GM12878 (cell line): ENCODE measurements around the gene ADCY7. TPM values are rescaled to one million over a fixed set of nuclear protein-coding genes. Genes with fewer than 3 reads are reported as not detected.

Source experiments
- ATAC-seq: fragments of 200-7000 bp; cut with Tn5 transposase; 3 replicates; pipeline ENCODE4 v1.9.1; 2020; ENCODE audit warnings: mild to moderate bottlenecking, moderate library complexity
- BruUV-seq: library from RNA; stranded (reverse); fragments of 400-500 nt; replicated peaks from 2 replicates; lab custom pipeline; 2021; lab: Mats Ljungman, UMichigan
- CTCF ChIA-PET: fragments of 300-600 bp; sonication (Branson Sonifier 250); formaldehyde crosslinking; extraction: SDS; loops from one replicate; lab custom pipeline; 2021; ENCODE audit warnings: inconsistent platforms; lab: Yijun Ruan, JAX
- POLR2A ChIA-PET: fragments of 350-600 bp; formaldehyde crosslinking; extraction: SDS; loops from one replicate; lab custom pipeline; 2021; ENCODE audit warnings: inconsistent platforms; lab: Charles Lee
- RAD21 ChIA-PET: fragments of 300-600 bp; sonication (Branson Sonifier 250); formaldehyde crosslinking; loops from one replicate; lab custom pipeline; 2023; ENCODE audit warnings: antibody characterized with exemption; ENCODE audit not compliant: unreplicated experiment; lab: Charles Lee
- SMC1A ChIA-PET: fragments of 300-600 bp; sonication (Branson Sonifier 250); formaldehyde crosslinking; loops from one replicate; lab custom pipeline; 2023; ENCODE audit not compliant: unreplicated experiment, uncharacterized antibody; lab: Charles Lee
- DNase-seq: peaks from one replicate; pipeline ENCODE4 v3.0.0-alpha.2; 2011; ENCODE audit warnings: low read depth, low spot score
- FAIRE-seq: peaks from 3 replicates; lab custom pipeline; 2011; peaks lifted over from hg19 to GRCh38; lab: Jason Lieb, UNC
- H2AFZ ChIP-seq: 2 replicates; pipeline ENCODE4 v1.6.0; 2011; ENCODE audit warnings: low read depth, low read length, control low read depth; ENCODE audit not compliant: control insufficient read depth
- H3K27ac ChIP-seq: 2 replicates; pipeline ENCODE4 v1.5.1; 2011; ENCODE audit warnings: control low read depth; ENCODE audit not compliant: control insufficient read depth, insufficient read depth
- H3K27me3 ChIP-seq, 2 experiments: replicated peaks in 1 of 2; 2 replicates each; pipeline versions ENCODE4 v1.6.0 to v1.6.1; 2011; ENCODE audit warnings: low read length in 1 of 2; ENCODE audit not compliant: control insufficient read depth in 2 of 2, insufficient read depth in 2 of 2
- H3K36me3 ChIP-seq, 2 experiments: 2 replicates each; pipeline ENCODE4 v1.5.1; 2011; ENCODE audit warnings: low read length in 1 of 2; ENCODE audit not compliant: control insufficient read depth in 2 of 2, insufficient read depth in 2 of 2
- H3K4me1 ChIP-seq: 2 replicates; pipeline ENCODE4 v1.6.1; 2011; ENCODE audit warnings: mild to moderate bottlenecking, low read length, moderate library complexity, mixed read lengths; ENCODE audit not compliant: control insufficient read depth, insufficient read depth
- H3K4me2 ChIP-seq: 2 replicates; pipeline ENCODE4 v1.6.0; 2011; ENCODE audit warnings: control low read depth; ENCODE audit not compliant: control insufficient read depth, insufficient read depth
- H3K4me3 ChIP-seq: fragments of 200-600 bp; sonication (generic); 2 replicates; pipeline ENCODE4 v1.5.1; 2016
- H3K79me2 ChIP-seq: 2 replicates; pipeline ENCODE4 v1.6.0; 2011; ENCODE audit warnings: low read length; ENCODE audit not compliant: control insufficient read depth, insufficient read depth
- H3K9ac ChIP-seq: 2 replicates; pipeline ENCODE4 v1.8.0; 2011; ENCODE audit warnings: low read length, control low read depth, mixed read lengths; ENCODE audit not compliant: control insufficient read depth, insufficient read depth
- H3K9me3 ChIP-seq: replicated peaks from 3 replicates; pipeline ENCODE4 v1.5.1; 2011; ENCODE audit warnings: mild to moderate bottlenecking, low read length; ENCODE audit not compliant: control insufficient read depth, insufficient read depth
- H4K20me1 ChIP-seq: 2 replicates; pipeline ENCODE4 v1.6.0; 2011; ENCODE audit not compliant: control insufficient read depth, insufficient read depth
- ASH2L ChIP-seq: fragments of 300-600, 200-600 bp; sonication (generic); IDR thresholded peaks from 2 replicates; pipeline ENCODE4 v1.6.1; 2017; ENCODE audit warnings: low read depth, mild to moderate bottlenecking, borderline replicate concordance
- DPF2 ChIP-seq: fragments of 450-650 bp; IDR thresholded peaks from 2 replicates; pipeline ENCODE4 v1.6.1; 2017; ENCODE audit warnings: mild to moderate bottlenecking
- ELK1 ChIP-seq: IDR thresholded peaks from 2 replicates; pipeline ENCODE4 v1.6.1; 2012; ENCODE audit warnings: low read depth, low read length, improper control_type of control experiment
- IKZF2 ChIP-seq, 2 experiments: fragments of 450-650 bp; IDR thresholded peaks; 2 replicates each; pipeline ENCODE4 v1.6.1; 2017; ENCODE audit warnings: mild to moderate bottlenecking in 2 of 2, moderate library complexity in 2 of 2
- MLLT1 ChIP-seq: fragments of 450-650 bp; IDR thresholded peaks from 2 replicates; pipeline ENCODE4 v1.6.1; 2016; ENCODE audit warnings: mild to moderate bottlenecking
- NR2F1 ChIP-seq: fragments of 450-650 bp; conservative IDR thresholded peaks from 2 replicates; pipeline ENCODE4 v1.6.1; 2017; ENCODE audit warnings: mild to moderate bottlenecking
- PML ChIP-seq: IDR thresholded peaks from 2 replicates; pipeline ENCODE4 v1.6.1; 2012; ENCODE audit warnings: low read length, inconsistent platforms
- POLR2AphosphoS2 ChIP-seq: IDR thresholded peaks from 2 replicates; pipeline ENCODE4 v1.6.1; 2011; ENCODE audit warnings: low read depth, mild to moderate bottlenecking, low read length, improper control_type of control experiment, moderate library complexity
- POU2F2 ChIP-seq: IDR thresholded peaks from 3 replicates; pipeline ENCODE4 v1.6.1; 2011; ENCODE audit warnings: low read depth, mild to moderate bottlenecking, low read length, borderline replicate concordance
- RBBP5 ChIP-seq: fragments of 200-600 bp; sonication (generic); conservative IDR thresholded peaks from 2 replicates; pipeline ENCODE4 v1.6.1; 2016
- REST ChIP-seq: IDR thresholded peaks from 2 replicates; pipeline ENCODE4 v1.6.1; 2012; ENCODE audit warnings: mild to moderate bottlenecking, low read depth, low read length
- STAT3 ChIP-seq: IDR thresholded peaks from 2 replicates; pipeline ENCODE4 v1.6.1; 2011; ENCODE audit warnings: low read depth, low read length, improper control_type of control experiment
- SUZ12 ChIP-seq: fragments of 200-600 bp; sonication (generic); IDR thresholded peaks from one replicate; pipeline ENCODE4 v1.6.1; 2018; ENCODE audit warnings: antibody characterized with exemption, mild to moderate bottlenecking; ENCODE audit not compliant: unreplicated experiment
- WRNIP1 ChIP-seq: IDR thresholded peaks from 2 replicates; pipeline ENCODE4 v1.6.1; 2011; ENCODE audit warnings: low read depth, low read length, improper control_type of control experiment, borderline replicate concordance
- ZNF217 ChIP-seq: fragments of 450-650 bp; IDR thresholded peaks from 2 replicates; pipeline ENCODE4 v1.6.1; 2017; ENCODE audit warnings: antibody characterized with exemption, mild to moderate bottlenecking
- WGBS: methylation state at CpG from one replicate; pipeline ENCODE4 v1.1.6; 2016; ENCODE audit warnings: low lambda C conversion rate; ENCODE audit not compliant: insufficient replicate concordance, insufficient coverage; ENCODE audit errors: missing lambda C conversion rate; 5-methylcytosine and 5-hydroxymethylcytosine counted together
- in situ Hi-C: fragments of 300-500 bp; cut with MboI; formaldehyde crosslinking; loops from 9 replicates; pipeline ENCODE4 v1.14.3; 2018; ENCODE audit warnings: mixed read lengths
- intact Hi-C: fragments of 100-400 bp; cut with micrococcal nuclease; formaldehyde crosslinking; loops from one replicate; pipeline ENCODE4 v1.14.2; 2022; ENCODE audit not compliant: unreplicated experiment
- polyA plus RNA-seq, 11 experiments: library from polyadenylated mRNA; depleted of rRNA in 4 of 11; unstranded in 6 of 11; stranded (reverse) in 5 of 11; fragments of >200 nt; fragmentation: Nextera tagmentation in 4 of 11; fragmentation: Illumina TruSeq in 1 of 11; extraction: Ambion mirVana in 4 of 11; extraction: Trizol in 1 of 11; gene quantifications; 1 replicate in 1 of 11; 2 replicates in 10 of 11; pipeline versions ENCODE4 v1.2.1 to v1.2.3, GENCODE V29; 2011 to 2016; ENCODE audit warnings: inconsistent platforms in 2 of 11, missing spikeins in 2 of 11, low read depth in 1 of 11
- total RNA-seq, 4 experiments: library from RNA; depleted of rRNA in 3 of 4; stranded (reverse); fragments of >200 nt in 3 of 4; fragmentation: Illumina TruSeq in 1 of 4; extraction: Trizol in 1 of 4; gene quantifications; 2 replicates each; pipeline versions ENCODE4 v1.2.1 to v1.2.3, GENCODE V29; 2013 to 2021
- TF ChIP-seq, protein P1 (sequence below): fragments of 150-350 bp; IDR thresholded peaks from 2 replicates; pipeline ENCODE4 v1.6.1; 2016; ENCODE audit warnings: low read depth, low read length

The ADCY7 gene
- total and polyA plus RNA-seq, 10 of the 15 experiments (the other 5 are each of a cell fraction or from before 2014, with no cell fraction given), result 1.2 to 87.9 (median 24.4) TPM

- 0 out of 4 replicates have a peak, but pooled peaks cover 0 to 2% of the 10 kb centered on the region in 2 experiments for H3K36me3 ChIP-seq
- FAIRE-seq (no peak), DNase-seq (no peak), ATAC-seq (no peak)
- H3K27ac ChIP-seq, result no peak overlapping the region
- no peak overlapping the region for H3K9ac ChIP-seq
- H4K20me1 ChIP-seq, result no peaks in the 10 kb centered on the region
- no peak overlapping the region for H2AFZ ChIP-seq
- H3K4me1 ChIP-seq, result peaks cover 39% of the 10 kb centered on the region
- no peak overlapping the region for H3K4me3 ChIP-seq
- peaks cover 27% of the 10 kb centered on the region for H3K79me2 ChIP-seq
- no peaks in the 10 kb centered on the region for H3K27me3 ChIP-seq
- WGBS, result 79% methylated on average over 5 of the region's 5 CpGs
- in situ Hi-C loops (no loop called here), intact Hi-C loops (no loop called here)
- no peak overlapping the region; the same call in 1 of the 2 replicates for H3K4me2 ChIP-seq
- ChIA-PET SMC1A (interaction anchor here (0.8 to 6.7 kb wide), 4 partner anchors 13 to 107 kb away, joined by 3 to 73 read pairs (median 4); no protein-coding TSS in a partner anchor), CTCF (interaction anchor here (0.5 to 1.8 kb wide), 6 partner anchors 11 to 538 kb away, joined by 3 to 4 read pairs (median 4); partner anchors contain the start of gene CNEP1R1), RAD21 (interaction anchor here (1.1 to 1.6 kb wide), 3 partner anchors 11 to 86 kb away, joined by 3 to 5 read pairs (median 5); no protein-coding TSS in a partner anchor), POLR2A (interaction anchor here (1.3 to 2.7 kb wide), 2 partner anchors 11 to 14 kb away, joined by 4 to 13 read pairs; no protein-coding TSS in a partner anchor)
- no peaks in the 10 kb centered on the region for H3K9me3 ChIP-seq
- no TSS peak for BruUV-seq
- TF ChIP-seq POU2F2, result no peak
- no peak for TF ChIP-seq IKZF2 (IDR thresholded peaks at IDR 0.05)
- no peak for TF ChIP-seq ZNF217
- no peak for TF ChIP-seq PML
- no peak for TF ChIP-seq POLR2AphosphoS2
- TF ChIP-seq NR2F1, result no peak
- no peak for TF ChIP-seq MLLT1
- no peak for TF ChIP-seq REST
- no peak for TF ChIP-seq RBBP5
- no peak for TF ChIP-seq DPF2
- TF ChIP-seq ASH2L, result no peak
- no peak for TF ChIP-seq ELK1
- TF ChIP-seq, protein P1, sequence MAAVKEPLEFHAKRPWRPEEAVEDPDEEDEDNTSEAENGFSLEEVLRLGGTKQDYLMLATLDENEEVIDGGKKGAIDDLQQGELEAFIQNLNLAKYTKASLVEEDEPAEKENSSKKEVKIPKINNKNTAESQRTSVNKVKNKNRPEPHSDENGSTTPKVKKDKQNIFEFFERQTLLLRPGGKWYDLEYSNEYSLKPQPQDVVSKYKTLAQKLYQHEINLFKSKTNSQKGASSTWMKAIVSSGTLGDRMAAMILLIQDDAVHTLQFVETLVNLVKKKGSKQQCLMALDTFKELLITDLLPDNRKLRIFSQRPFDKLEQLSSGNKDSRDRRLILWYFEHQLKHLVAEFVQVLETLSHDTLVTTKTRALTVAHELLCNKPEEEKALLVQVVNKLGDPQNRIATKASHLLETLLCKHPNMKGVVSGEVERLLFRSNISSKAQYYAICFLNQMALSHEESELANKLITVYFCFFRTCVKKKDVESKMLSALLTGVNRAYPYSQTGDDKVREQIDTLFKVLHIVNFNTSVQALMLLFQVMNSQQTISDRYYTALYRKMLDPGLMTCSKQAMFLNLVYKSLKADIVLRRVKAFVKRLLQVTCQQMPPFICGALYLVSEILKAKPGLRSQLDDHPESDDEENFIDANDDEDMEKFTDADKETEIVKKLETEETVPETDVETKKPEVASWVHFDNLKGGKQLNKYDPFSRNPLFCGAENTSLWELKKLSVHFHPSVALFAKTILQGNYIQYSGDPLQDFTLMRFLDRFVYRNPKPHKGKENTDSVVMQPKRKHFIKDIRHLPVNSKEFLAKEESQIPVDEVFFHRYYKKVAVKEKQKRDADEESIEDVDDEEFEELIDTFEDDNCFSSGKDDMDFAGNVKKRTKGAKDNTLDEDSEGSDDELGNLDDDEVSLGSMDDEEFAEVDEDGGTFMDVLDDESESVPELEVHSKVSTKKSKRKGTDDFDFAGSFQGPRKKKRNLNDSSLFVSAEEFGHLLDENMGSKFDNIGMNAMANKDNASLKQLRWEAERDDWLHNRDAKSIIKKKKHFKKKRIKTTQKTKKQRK, result no peak
- no peak for TF ChIP-seq WRNIP1
- TF ChIP-seq SUZ12, result no peak
- TF ChIP-seq STAT3, result no peak
These were observed 2.0 kb downstream of the ADCY7 start for GRCh38 chr16:50268352-50268751.
